IMR-90 (cell line): Measurements from ENCODE around the gene CEP104. TPM values are rescaled to one million over a fixed set of nuclear protein-coding genes. Genes with fewer than 3 reads are reported as not detected.

Source experiments
- ATAC-seq: fragments of 200-7000 bp; cut with Tn5 transposase; 2 replicates; pipeline ENCODE4 v1.9.1; 2020; ENCODE audit warnings: low read depth, mild to moderate bottlenecking, moderate library complexity
- BruUV-seq: library from RNA; stranded (reverse); fragments of 400-500 nt; replicated peaks from 2 replicates; lab custom pipeline; 2021; lab: Mats Ljungman, UMichigan
- CTCF ChIA-PET: fragments of 300-600 bp; formaldehyde crosslinking; extraction: SDS; loops from one replicate; lab custom pipeline; 2021; ENCODE audit warnings: antibody characterized with exemption; lab: Yijun Ruan, JAX
- POLR2A ChIA-PET: fragments of 300-600 bp; sonication (Branson Sonifier 250); formaldehyde crosslinking; loops from one replicate; lab custom pipeline; 2022; ENCODE audit warnings: antibody characterized with exemption; ENCODE audit not compliant: unreplicated experiment; lab: Charles Lee
- DNase-seq: peaks from one replicate; pipeline ENCODE4 v3.0.0; 2013
- H2AFZ ChIP-seq: replicated peaks from 2 replicates; pipeline ENCODE3; 2013; ENCODE audit warnings: low read length, mild to moderate bottlenecking; ENCODE audit not compliant: poor library complexity
- H2AK5ac ChIP-seq: 2 replicates; pipeline ENCODE4 v1.6.1; 2013; ENCODE audit warnings: low read depth, low read length, inconsistent platforms
- H2AK9ac ChIP-seq: replicated peaks from 2 replicates; pipeline ENCODE3; 2013; ENCODE audit warnings: mild to moderate bottlenecking, low read depth, low read length, moderate library complexity; ENCODE audit not compliant: poor library complexity
- H2BK120ac ChIP-seq: 2 replicates; pipeline ENCODE4 v1.6.1; 2013; ENCODE audit warnings: low read depth, low read length, inconsistent platforms
- H2BK15ac ChIP-seq: 3 replicates; pipeline ENCODE4 v1.6.1; 2013; ENCODE audit warnings: low read depth, low read length, inconsistent platforms
- H2BK20ac ChIP-seq: 2 replicates; pipeline ENCODE4 v1.6.1; 2013; ENCODE audit warnings: low read depth, mild to moderate bottlenecking, inconsistent platforms, low read length, moderate library complexity
- H2BK5ac ChIP-seq: 2 replicates; pipeline ENCODE4 v1.6.1; 2013; ENCODE audit warnings: mild to moderate bottlenecking, low read depth, low read length, inconsistent platforms; ENCODE audit not compliant: poor library complexity, severe bottlenecking
- H3K14ac ChIP-seq: replicated peaks from 2 replicates; pipeline ENCODE4 v1.6.1; 2013; ENCODE audit warnings: low read depth, low read length, inconsistent platforms
- H3K18ac ChIP-seq: 2 replicates; pipeline ENCODE4 v1.6.1; 2013; ENCODE audit warnings: low read depth, low read length, control low read depth
- H3K23ac ChIP-seq: 2 replicates; pipeline ENCODE4 v1.6.1; 2013; ENCODE audit warnings: low read depth, low read length, inconsistent platforms
- H3K27ac ChIP-seq: 2 replicates; pipeline ENCODE4 v1.5.1; 2013; ENCODE audit warnings: mild to moderate bottlenecking, control low read depth, low read length; ENCODE audit not compliant: insufficient read depth
- H3K27me3 ChIP-seq: 2 replicates; pipeline ENCODE4 v1.6.1; 2013; ENCODE audit warnings: low read length; ENCODE audit not compliant: control insufficient read depth, insufficient read depth
- H3K36me3 ChIP-seq: 2 replicates; pipeline ENCODE4 v1.6.1; 2013; ENCODE audit warnings: low read length, mixed read lengths; ENCODE audit not compliant: control insufficient read depth, insufficient read depth
- H3K4ac ChIP-seq: 2 replicates; pipeline ENCODE4 v1.6.1; 2013; ENCODE audit warnings: low read depth, low read length, inconsistent platforms
- H3K4me1 ChIP-seq: 2 replicates; pipeline ENCODE4 v1.6.1; 2013; ENCODE audit warnings: low read length, mixed read lengths; ENCODE audit not compliant: control insufficient read depth, insufficient read depth
- H3K4me2 ChIP-seq: 2 replicates; pipeline ENCODE4 v1.6.1; 2013; ENCODE audit warnings: low read depth, mild to moderate bottlenecking, control low read depth, low read length, moderate library complexity
- H3K4me3 ChIP-seq: 2 replicates; pipeline ENCODE4 v1.5.1; 2013; ENCODE audit warnings: low read depth, mild to moderate bottlenecking, control low read depth, low read length, moderate library complexity; ENCODE audit not compliant: insufficient read depth
- H3K56ac ChIP-seq: 2 replicates; pipeline ENCODE4 v1.6.1; 2013; ENCODE audit warnings: low read length, inconsistent platforms; ENCODE audit not compliant: insufficient read depth; ENCODE audit errors: extremely low read depth
- H3K79me1 ChIP-seq, 2 experiments: 2 replicates each; pipeline ENCODE4 v1.6.1; 2013; ENCODE audit warnings: low read length in 2 of 2, inconsistent platforms in 1 of 2, low read depth in 1 of 2
- H3K9ac ChIP-seq: 2 replicates; pipeline ENCODE4 v1.6.1; 2013; ENCODE audit warnings: low read depth, low read length, control low read depth
- H3K9me1 ChIP-seq: 2 replicates; pipeline ENCODE4 v1.6.1; 2013; ENCODE audit warnings: low read length, inconsistent platforms; ENCODE audit not compliant: insufficient read depth
- H3K9me3 ChIP-seq: 2 replicates; pipeline ENCODE4 v1.6.1; 2013; ENCODE audit warnings: low read length; ENCODE audit not compliant: control insufficient read depth, insufficient read depth
- H4K20me1 ChIP-seq: 2 replicates; pipeline ENCODE4 v1.6.1; 2013; ENCODE audit warnings: low read length, inconsistent platforms; ENCODE audit not compliant: insufficient read depth
- H4K5ac ChIP-seq: 2 replicates; pipeline ENCODE4 v1.6.1; 2013; ENCODE audit warnings: mild to moderate bottlenecking, low read depth, low read length, control low read depth
- H4K8ac ChIP-seq, 2 experiments: 2 replicates each; pipeline ENCODE4 v1.6.1; 2013; ENCODE audit warnings: low read depth in 2 of 2, low read length in 2 of 2, control low read depth in 1 of 2, inconsistent platforms in 1 of 2
- H4K91ac ChIP-seq: 2 replicates; pipeline ENCODE4 v1.6.1; 2013; ENCODE audit warnings: low read depth, low read length, inconsistent platforms; ENCODE audit not compliant: insufficient read depth
- CEBPB ChIP-seq: IDR thresholded peaks from 2 replicates; pipeline ENCODE4 v1.6.1; 2012; ENCODE audit warnings: low read depth, low read length, improper control_type of control experiment
- CHD1 ChIP-seq: IDR thresholded peaks from 2 replicates; pipeline ENCODE4 v1.6.1; 2012; ENCODE audit warnings: low read depth, low read length, improper control_type of control experiment
- CTCF ChIP-seq: conservative IDR thresholded peaks from 2 replicates; pipeline ENCODE4 v1.5.1; 2012; ENCODE audit warnings: mild to moderate bottlenecking, low read depth, low read length, improper control_type of control experiment
- FOS ChIP-seq: fragments of 150-350 bp; IDR thresholded peaks from 2 replicates; pipeline ENCODE4 v1.6.1; 2016; ENCODE audit warnings: low read depth, low read length
- MAZ ChIP-seq: IDR thresholded peaks from 2 replicates; pipeline ENCODE4 v1.6.1; 2012; ENCODE audit warnings: low read depth, mild to moderate bottlenecking, low read length, improper control_type of control experiment, moderate library complexity, borderline replicate concordance
- NFE2L2 ChIP-seq: fragments of 150-350 bp; IDR thresholded peaks from 2 replicates; pipeline ENCODE4 v1.6.1; 2016; ENCODE audit warnings: low read depth, mild to moderate bottlenecking, low read length
- POLR2A ChIP-seq: IDR thresholded peaks from 2 replicates; pipeline ENCODE4 v1.6.1; 2012; ENCODE audit warnings: mild to moderate bottlenecking, low read depth, low read length
- RAD21 ChIP-seq: IDR thresholded peaks from 2 replicates; pipeline ENCODE4 v1.6.1; 2012; ENCODE audit warnings: low read length, improper control_type of control experiment
- RCOR1 ChIP-seq: IDR thresholded peaks from 2 replicates; pipeline ENCODE4 v1.6.1; 2012; ENCODE audit warnings: mild to moderate bottlenecking, low read length, improper control_type of control experiment; ENCODE audit not compliant: insufficient replicate concordance
- SMC3 ChIP-seq: fragments of 150-350 bp; IDR thresholded peaks from 2 replicates; pipeline ENCODE4 v1.6.1; 2016; ENCODE audit warnings: low read depth, mild to moderate bottlenecking, antibody characterized with exemption, low read length, moderate library complexity
- USF2 ChIP-seq: fragments of 150-350 bp; IDR thresholded peaks from 2 replicates; pipeline ENCODE4 v1.6.1; 2017; ENCODE audit warnings: mild to moderate bottlenecking, antibody characterized with exemption, low read length, low read depth
- WGBS, 2 experiments: methylation state at CpG; one replicate each; pipeline versions ENCODE4 v1.1.5 to v1.1.7; 2013; ENCODE audit warnings: missing lambda C conversion rate in 2 of 2; ENCODE audit not compliant: insufficient read length in 1 of 2; ENCODE audit errors: extremely low coverage in 2 of 2; 5-methylcytosine and 5-hydroxymethylcytosine counted together
- dilution Hi-C: fragments of 300-500 bp; cut with HindIII; formaldehyde crosslinking; loops from one replicate; pipeline ENCODE4 v1.14.3; 2018; ENCODE audit warnings: low sequenced_read_pairs; ENCODE audit not compliant: unreplicated experiment
- in situ Hi-C: fragments of 300-500 bp; cut with MboI; formaldehyde crosslinking; loops from 3 replicates; pipeline ENCODE4 v1.14.3; 2019; ENCODE audit warnings: low sequenced_read_pairs, inconsistent platforms, mixed read lengths
- intact Hi-C: fragments of 100-400 bp; cut with micrococcal nuclease; formaldehyde crosslinking; loops from 2 replicates; pipeline ENCODE4 v1.10.0; 2022
- polyA plus RNA-seq, 3 experiments: library from polyadenylated mRNA; depleted of rRNA; stranded (reverse); fragments of >200 nt; gene quantifications; 2 replicates each; pipeline ENCODE4 v1.2.3, GENCODE V29; 2012; ENCODE audit warnings: low replicate concordance in 1 of 3
- total RNA-seq: library from RNA; depleted of rRNA; stranded (reverse); fragments of >200 nt; gene quantifications from 2 replicates; pipeline ENCODE4 v1.2.3, GENCODE V29; 2012
- TF ChIP-seq, protein P1 (sequence below): fragments of 150-350 bp; IDR thresholded peaks from 2 replicates; pipeline ENCODE4 v1.6.1; 2016; ENCODE audit warnings: low read depth, mild to moderate bottlenecking, low read length, moderate library complexity, borderline replicate concordance

CEP104 gene
- total and polyA plus RNA-seq, 2 of the 4 experiments (the other 2 are of a cell fraction), result 14.3 to 17.5 TPM

DNA sequence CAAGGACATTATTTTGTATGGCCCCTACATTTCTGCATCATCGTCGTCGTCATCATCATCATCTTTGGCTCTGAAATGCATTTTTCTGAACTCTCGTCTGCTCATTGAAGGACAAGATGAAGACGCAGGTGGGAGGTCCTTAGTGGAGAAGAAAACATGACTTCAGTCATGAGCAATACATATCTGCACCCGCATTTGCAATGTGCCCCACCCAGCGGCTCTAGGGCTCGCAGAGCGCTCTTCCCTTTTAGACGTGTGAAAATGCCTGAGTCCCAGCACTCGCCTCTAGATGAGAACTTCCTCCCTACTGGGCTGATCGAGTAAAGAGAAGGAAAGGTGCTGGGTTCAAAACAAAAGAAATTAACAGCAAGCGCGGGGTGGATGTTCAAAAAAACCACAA is 32.9 kb upstream of the CEP104 start:
- intact Hi-C loops (no loop called here), in situ Hi-C loops (no loop called here), dilution Hi-C loops (no loop called here)
- no peak overlapping the region for H4K8ac ChIP-seq
- peaks cover 36% of the 10 kb centered on the region for H3K36me3 ChIP-seq
- no peak overlapping the region for H2BK20ac ChIP-seq
- H4K5ac ChIP-seq, result no peak overlapping the region
- H3K9ac ChIP-seq, result no peak overlapping the region
- no peak overlapping the region for H3K23ac ChIP-seq
- no TSS peak for BruUV-seq
- no peak for ATAC-seq
- H3K56ac ChIP-seq, result no peak overlapping the region
- H2AK5ac ChIP-seq, result no peak overlapping the region
- TF ChIP-seq USF2, result no peak
- TF ChIP-seq MAZ, result no peak
- TF ChIP-seq NFE2L2, result no peak
- TF ChIP-seq RAD21, result no peak
- TF ChIP-seq FOS, result no peak
- TF ChIP-seq CHD1, result no peak
- no peak for TF ChIP-seq RCOR1
- TF ChIP-seq CTCF, result no peak
- TF ChIP-seq POLR2A, result no peak
- TF ChIP-seq, protein P1, sequence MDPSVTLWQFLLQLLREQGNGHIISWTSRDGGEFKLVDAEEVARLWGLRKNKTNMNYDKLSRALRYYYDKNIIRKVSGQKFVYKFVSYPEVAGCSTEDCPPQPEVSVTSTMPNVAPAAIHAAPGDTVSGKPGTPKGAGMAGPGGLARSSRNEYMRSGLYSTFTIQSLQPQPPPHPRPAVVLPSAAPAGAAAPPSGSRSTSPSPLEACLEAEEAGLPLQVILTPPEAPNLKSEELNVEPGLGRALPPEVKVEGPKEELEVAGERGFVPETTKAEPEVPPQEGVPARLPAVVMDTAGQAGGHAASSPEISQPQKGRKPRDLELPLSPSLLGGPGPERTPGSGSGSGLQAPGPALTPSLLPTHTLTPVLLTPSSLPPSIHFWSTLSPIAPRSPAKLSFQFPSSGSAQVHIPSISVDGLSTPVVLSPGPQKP, result no peak
- no peak for TF ChIP-seq SMC3
- TF ChIP-seq CEBPB, result no peak
- DNase-seq, result no peak
- H3K27ac ChIP-seq, result no peak overlapping the region
- H3K9me1 ChIP-seq, result peaks cover 2% of the 10 kb centered on the region; the same call in 1 of the 2 replicates
- H2AK9ac ChIP-seq, result no peak overlapping the region
- H2BK15ac ChIP-seq, result no peak overlapping the region
- H2BK5ac ChIP-seq, result no peak overlapping the region
- H2AFZ ChIP-seq, result no peak overlapping the region
- no peaks in the 10 kb centered on the region for H3K27me3 ChIP-seq
- WGBS, 2 experiments, result 95% methylated on average over 4 of the region's 14 CpGs; no CpG with 5 or more reads in 1 of the 2 experiments
- H3K79me1 ChIP-seq, result peaks cover 8 to 13% of the 10 kb centered on the region in 2 experiments
- no peak overlapping the region for H3K4ac ChIP-seq
- H2BK120ac ChIP-seq, result no peak overlapping the region
- H4K20me1 ChIP-seq, result peaks cover 4% of the 10 kb centered on the region
- peaks cover under 1% of the 10 kb centered on the region; the same call in 1 of the 2 replicates for H3K4me1 ChIP-seq
- no peak overlapping the region for H3K4me2 ChIP-seq
- no peak overlapping the region for H3K4me3 ChIP-seq
- ChIA-PET CTCF (no interaction called here), POLR2A (no interaction called here)
- H3K9me3 ChIP-seq, result no peaks in the 10 kb centered on the region
- H3K14ac ChIP-seq, result no peak overlapping the region
- no peak overlapping the region for H3K18ac ChIP-seq
- H4K91ac ChIP-seq, result no peak overlapping the region
